ENCODE data around the gene SACM1L.

SACM1L gene

GRCh38 chr3:45681221-45681620, 8.0 kb upstream of the SACM1L start:
- no peak for TF ChIP-seq CTCF (IDR thresholded peaks at IDR 0.05; ENCODE audit: low read depth, low read length)
- H3K27ac ChIP-seq: no peak overlapping the region
- peaks cover 2% of the 10 kb centered on the region for H3K36me3 ChIP-seq
- no peak overlapping the region for H3K4me3 ChIP-seq (ENCODE audit: low read depth, low read length)
- H3K27me3 ChIP-seq (ENCODE audit: insufficient read depth, low read depth, severe bottlenecking): no peaks in the 10 kb centered on the region
- no peak for DNase-seq
- H3K9me3 ChIP-seq (ENCODE audit: severe bottlenecking): peaks cover 9% of the 10 kb centered on the region

- Histone ChIP-seq H3K27me3 (ENCODE audit: insufficient read depth, low read depth, severe bottlenecking) (no peaks in the 10 kb centered on the region), H3K9me3 (ENCODE audit: severe bottlenecking) (peaks cover 9% of the 10 kb centered on the region), H3K27ac (no peak overlapping the region), H3K36me3 (peaks cover 2% of the 10 kb centered on the region), H3K4me3 (ENCODE audit: low read depth, low read length) (no peak overlapping the region)
- TF ChIP-seq CTCF (IDR thresholded peaks at IDR 0.05; ENCODE audit: low read depth, low read length): no peak
- DNase-seq: no peak
These were observed 7.3 kb upstream of the SACM1L start for GRCh38 chr3:45681846-45682245.

GRCh38 chr3:45682311-45682710, 6.9 kb upstream of the SACM1L start:
- peaks cover 2% of the 10 kb centered on the region for H3K36me3 ChIP-seq
- H3K4me3 ChIP-seq (ENCODE audit: low read depth, low read length): no peak overlapping the region
- TF ChIP-seq CTCF (IDR thresholded peaks at IDR 0.05; ENCODE audit: low read depth, low read length): no peak
- DNase-seq: no peak
- H3K27me3 ChIP-seq (ENCODE audit: insufficient read depth, low read depth, severe bottlenecking): no peaks in the 10 kb centered on the region
- no peak overlapping the region for H3K27ac ChIP-seq
- H3K9me3 ChIP-seq (ENCODE audit: severe bottlenecking): peaks cover 9% of the 10 kb centered on the region

GRCh38 chr3:45682786-45683185, 6.4 kb upstream of the SACM1L start:
- Histone ChIP-seq H3K27ac (no peak overlapping the region), H3K36me3 (peaks cover 2% of the 10 kb centered on the region; the same call in 1 of the 2 replicates), H3K27me3 (ENCODE audit: insufficient read depth, low read depth, severe bottlenecking) (no peaks in the 10 kb centered on the region), H3K9me3 (ENCODE audit: severe bottlenecking) (peaks cover 9% of the 10 kb centered on the region), H3K4me3 (ENCODE audit: low read depth, low read length) (no peak overlapping the region)
- no peak for TF ChIP-seq CTCF (IDR thresholded peaks at IDR 0.05; ENCODE audit: low read depth, low read length)
- no peak for DNase-seq

GRCh38 chr3:45683417-45684326, 5.5 kb upstream of the SACM1L start:
- Histone ChIP-seq H3K4me3 (ENCODE audit: low read depth, low read length) (no peak overlapping the region), H3K36me3 (peaks cover 2% of the 10 kb centered on the region; the same call in 1 of the 2 replicates), H3K9me3 (ENCODE audit: severe bottlenecking) (peaks cover 9% of the 10 kb centered on the region), H3K27me3 (ENCODE audit: insufficient read depth, low read depth, severe bottlenecking) (no peaks in the 10 kb centered on the region), H3K27ac (no peak overlapping the region)
- no peak for DNase-seq
- no peak for TF ChIP-seq CTCF (IDR thresholded peaks at IDR 0.05; ENCODE audit: low read depth, low read length)

Measured in WERI-Rb-1 (cell line).